Measurements from ENCODE around the gene DAPK1.

GRCh38 chr9:87465816-87466215, 31.9 kb upstream of the DAPK1 start:
- TF ChIP-seq POU2F2 (IDR thresholded peaks at IDR 0.05; ENCODE audit: low read depth, low read length) (no peak), POLR2A (IDR thresholded peaks at IDR 0.05; ENCODE audit: low read depth, low read length) (no peak), POLR2AphosphoS5 (IDR thresholded peaks at IDR 0.05; ENCODE audit: low read depth, low read length) (no peak), TAF1 (IDR thresholded peaks at IDR 0.05; ENCODE audit: low read depth, low read length) (no peak)

All from GM12891 (cell line).